MCF 10A (cell line): ENCODE results near the gene UBE3C. TPM values are rescaled to one million over a fixed set of nuclear protein-coding genes. Genes with fewer than 3 reads are reported as not detected.

Source experiments
- BruUV-seq: library from RNA; stranded (reverse); fragments of 400-500 nt; replicated peaks from 2 replicates; lab custom pipeline; 2021; lab: Mats Ljungman, UMichigan
- CTCF ChIA-PET: fragments of 300-600 bp; sonication (Branson Sonifier 250); formaldehyde crosslinking; extraction: SDS; loops from one replicate; lab custom pipeline; 2021; ENCODE audit warnings: antibody characterized with exemption, inconsistent platforms; lab: Yijun Ruan, JAX
- POLR2A ChIA-PET: fragments of 300-600, 350-650 bp; sonication (Branson Sonifier 250); formaldehyde crosslinking; extraction: SDS; loops from one replicate; lab custom pipeline; 2020; ENCODE audit warnings: antibody characterized with exemption, inconsistent platforms; lab: Yijun Ruan, JAX
- DNase-seq: peaks from one replicate; pipeline ENCODE4 v3.0.0-alpha.2; 2018; ENCODE audit not compliant: unreplicated experiment
- H3K27ac Mint-ChIP-seq: one replicate; pipeline ENCODE4 v1.8.0; 2022; ENCODE audit warnings: mild to moderate bottlenecking, low read depth, mixed read lengths; ENCODE audit not compliant: unreplicated experiment
- H3K27me3 Mint-ChIP-seq: one replicate; pipeline ENCODE4 v1.8.0; 2022; ENCODE audit warnings: mixed read lengths; ENCODE audit not compliant: insufficient read depth, unreplicated experiment
- H3K36me3 Mint-ChIP-seq: one replicate; pipeline ENCODE4 v1.8.0; 2022; ENCODE audit warnings: mild to moderate bottlenecking, moderate library complexity, mixed read lengths; ENCODE audit not compliant: insufficient read depth, unreplicated experiment
- H3K4me1 Mint-ChIP-seq: one replicate; pipeline ENCODE4 v1.8.0; 2022; ENCODE audit warnings: mixed read lengths; ENCODE audit not compliant: insufficient read depth, unreplicated experiment
- H3K4me3 Mint-ChIP-seq: one replicate; pipeline ENCODE4 v1.8.0; 2022; ENCODE audit warnings: mild to moderate bottlenecking, moderate library complexity, mixed read lengths; ENCODE audit not compliant: unreplicated experiment
- H3K9me3 Mint-ChIP-seq: one replicate; pipeline ENCODE4 v1.8.0; 2022; ENCODE audit warnings: mixed read lengths; ENCODE audit not compliant: unreplicated experiment
- CTCF ChIP-seq: fragments of 200-600 bp; IDR thresholded peaks from one replicate; pipeline ENCODE4 v1.8.0; 2022; ENCODE audit warnings: antibody characterized with exemption, mild to moderate bottlenecking; ENCODE audit not compliant: unreplicated experiment
- intact Hi-C: fragments of 100-400 bp; cut with micrococcal nuclease; formaldehyde crosslinking; loops from 2 replicates; pipeline ENCODE4 v1.14.1; 2022
- total RNA-seq: library from RNA; stranded (reverse); gene quantifications from 2 replicates; pipeline ENCODE4 v1.2.3, GENCODE V29; 2022

UBE3C gene
- total RNA-seq, 1 experiment from 2014 or later = 72.8 TPM

- H3K4me3 Mint-ChIP-seq = no peak overlapping the region
- no peaks in the 10 kb centered on the region for H3K27me3 Mint-ChIP-seq
Observed at GRCh38 chr7:157278167-157278790, 139.6 kb downstream of the UBE3C start.

GRCh38 chr7:157278791-157279724 is 140.3 kb downstream of the UBE3C start:
- ChIA-PET POLR2A (no interaction called here), CTCF (interaction anchor here (1.7 kb wide), 1 partner anchor 60 kb away, joined by 6 read pairs; no protein-coding TSS in a partner anchor)
- BruUV-seq = no TSS peak
- Mint-ChIP-seq H3K4me3 (no peak overlapping the region), H3K4me1 (peaks cover 12% of the 10 kb centered on the region), H3K27ac (no peak overlapping the region), H3K27me3 (no peaks in the 10 kb centered on the region), H3K9me3 (no peaks in the 10 kb centered on the region), H3K36me3 (peaks cover 6% of the 10 kb centered on the region)
- intact Hi-C loops = no loop called here
- DNase-seq = no peak
- TF ChIP-seq CTCF = no peak

More at GRCh38 chr7:157278167-157278790, 139.6 kb downstream of the UBE3C start:
- CTCF ChIA-PET = no interaction called here
- Mint-ChIP-seq H3K9me3 (no peaks in the 10 kb centered on the region), H3K36me3 (peaks cover 6% of the 10 kb centered on the region), H3K27ac (no peak overlapping the region), H3K4me1 (peaks cover 12% of the 10 kb centered on the region)
- no peak for TF ChIP-seq CTCF
- no peak for DNase-seq
- POLR2A ChIA-PET = no interaction called here
- intact Hi-C loops = no loop called here
- no TSS peak for BruUV-seq

GRCh38 chr7:157279741-157280215 is 141.1 kb downstream of the UBE3C start:
- intact Hi-C loops = no loop called here
- Mint-ChIP-seq H3K36me3 (peaks cover 6% of the 10 kb centered on the region), H3K27me3 (no peaks in the 10 kb centered on the region), H3K4me3 (no peak overlapping the region), H3K4me1 (peaks cover 12% of the 10 kb centered on the region), H3K27ac (no peak overlapping the region), H3K9me3 (no peaks in the 10 kb centered on the region)
- ChIA-PET CTCF (interaction anchor here (0.6 to 1.7 kb wide), 3 partner anchors 31 to 59 kb away, joined by 3 to 6 read pairs (median 3); no protein-coding TSS in a partner anchor), POLR2A (interaction anchor here (0.5 kb wide), 1 partner anchor 108 kb away, joined by 3 read pairs; no protein-coding TSS in a partner anchor)
- no TSS peak for BruUV-seq
- no peak for DNase-seq
- no peak for TF ChIP-seq CTCF
